Activated T-cell treated with anti-CD3 and anti-CD28 coated beads, Interleukin-2, amount 50 U/mL, for 4 hours (primary cell): Measurements from ENCODE around the gene LCE2A. TPM values are rescaled to one million over a fixed set of nuclear protein-coding genes. Genes with fewer than 3 reads are reported as not detected.

Experiments used
- total RNA-seq, 3 donors: library from RNA; stranded (reverse); gene quantifications; one replicate each; pipeline ENCODE4 v1.2.1, GENCODE V29; 2021

LCE2A gene
- total RNA-seq, 3 donors from 2014 or later = not detected

Other genes starting within 250 kb of the LCE2A start
- gene LCE5A, start 187.5 kb upstream of the LCE2A start, total RNA-seq = not detected
- gene CRCT1, start 183.9 kb upstream of the LCE2A start, total RNA-seq = not detected
- not detected for gene LCE3E, start 131.6 kb upstream of the LCE2A start, total RNA-seq
- gene LCE3D, start 117.8 kb upstream of the LCE2A start, total RNA-seq = not detected
- not detected for gene LCE3C, start 98.1 kb upstream of the LCE2A start, total RNA-seq
- gene LCE3B, start 84.5 kb upstream of the LCE2A start, total RNA-seq = not detected
- not detected for gene LCE3A, start 75.2 kb upstream of the LCE2A start, total RNA-seq
- not detected for gene LCE2D, start 35.0 kb upstream of the LCE2A start, total RNA-seq
- not detected for gene LCE2C, start 23.1 kb upstream of the LCE2A start, total RNA-seq
- not detected for gene LCE2B, start 12.2 kb upstream of the LCE2A start, total RNA-seq
- gene LCE4A, start 9.8 kb downstream of the LCE2A start, total RNA-seq = not detected
- not detected for gene KPRP, start 59.7 kb downstream of the LCE2A start, total RNA-seq
- not detected for gene LCE1F, start 76.8 kb downstream of the LCE2A start, total RNA-seq
- gene LCE1E, start 87.9 kb downstream of the LCE2A start, total RNA-seq = not detected
- not detected for gene LCE1D, start 98.4 kb downstream of the LCE2A start, total RNA-seq
- not detected for gene LCE1C, start 108.3 kb downstream of the LCE2A start, total RNA-seq
- gene LCE1B, start 113.6 kb downstream of the LCE2A start, total RNA-seq = not detected
- not detected for gene LCE1A, start 129.1 kb downstream of the LCE2A start, total RNA-seq
- gene LCE6A, start 144.5 kb downstream of the LCE2A start, total RNA-seq = not detected
- gene LCE7A, start 161.7 kb downstream of the LCE2A start, total RNA-seq = not detected
- not detected for gene SMCP, start 180.0 kb downstream of the LCE2A start, total RNA-seq
- gene IVL, start 210.2 kb downstream of the LCE2A start, total RNA-seq = not detected
- gene SPRR5, start 248.9 kb downstream of the LCE2A start, total RNA-seq = not detected